WTC11 (cell line): ENCODE data around the gene ESYT2. TPM values are rescaled to one million over a fixed set of nuclear protein-coding genes. Genes with fewer than 3 reads are reported as not detected.

Experiments used
- ATAC-seq: fragments of 200-7000 bp; cut with Tn5 transposase; 2 replicates; pipeline ENCODE4 v1.10.0; 2021; ENCODE audit warnings: mild to moderate bottlenecking, moderate library complexity
- CTCF ChIA-PET: fragments of 300-600 bp; sonication (Branson Sonifier 250); formaldehyde crosslinking; loops from one replicate; lab custom pipeline; 2021; ENCODE audit warnings: antibody characterized with exemption; lab: Charles Lee
- POLR2A ChIA-PET: fragments of 350-600 bp; sonication (Branson Sonifier 250); formaldehyde crosslinking; loops from one replicate; lab custom pipeline; 2021; ENCODE audit warnings: antibody characterized with exemption; lab: Charles Lee
- DNase-seq: peaks from one replicate; pipeline ENCODE4 v3.0.0; 2021; ENCODE audit warnings: low spot score
- H3K27ac Mint-ChIP-seq: 2 replicates; pipeline ENCODE4 v1.8.0; 2021; ENCODE audit warnings: mixed read lengths
- H3K27me3 Mint-ChIP-seq: 2 replicates; pipeline ENCODE4 v1.8.0; 2021; ENCODE audit warnings: low read depth, mild to moderate bottlenecking, moderate library complexity, mixed read lengths
- H3K36me3 Mint-ChIP-seq: 2 replicates; pipeline ENCODE4 v1.8.0; 2021; ENCODE audit warnings: mixed read lengths
- H3K4me1 Mint-ChIP-seq: 2 replicates; pipeline ENCODE4 v1.8.0; 2022; ENCODE audit warnings: mixed read lengths
- H3K4me3 Mint-ChIP-seq: 2 replicates; pipeline ENCODE4 v1.8.0; 2021; ENCODE audit warnings: mild to moderate bottlenecking, moderate library complexity, mixed read lengths
- H3K9me3 Mint-ChIP-seq: 2 replicates; pipeline ENCODE4 v1.8.0; 2021; ENCODE audit warnings: mixed read lengths
- ARID4B ChIP-seq: sonication (generic); formaldehyde crosslinking; IDR thresholded peaks from 2 replicates; pipeline ENCODE4 v1.8.0; 2023; ENCODE audit warnings: missing genetic modification reagents, mild to moderate bottlenecking, borderline replicate concordance
- ATF2 ChIP-seq: sonication (generic); formaldehyde crosslinking; IDR thresholded peaks from 2 replicates; pipeline ENCODE4 v1.8.1; 2022; ENCODE audit warnings: low read depth, missing genetic modification reagents, borderline replicate concordance
- CDX4 ChIP-seq: fragments of 250-450 bp; sonication (Bioruptor Pico); IDR thresholded peaks from 2 replicates; pipeline ENCODE4 v1.9.0; 2021; ENCODE audit warnings: moderate library complexity, mild to moderate bottlenecking, inconsistent platforms, borderline replicate concordance
- E2F4 ChIP-seq: sonication (generic); formaldehyde crosslinking; IDR thresholded peaks from 2 replicates; pipeline ENCODE4 v1.8.1; 2022; ENCODE audit warnings: low read depth, mild to moderate bottlenecking, moderate library complexity, missing genetic modification reagents, borderline replicate concordance
- HMGA2 ChIP-seq: fragments of 250-450 bp; sonication (Bioruptor Pico); IDR thresholded peaks from 2 replicates; pipeline ENCODE4 v1.4.0; 2021; ENCODE audit warnings: mild to moderate bottlenecking, moderate library complexity
- MLX ChIP-seq: sonication (generic); formaldehyde crosslinking; IDR thresholded peaks from 2 replicates; pipeline ENCODE4 v1.8.1; 2023; ENCODE audit warnings: mild to moderate bottlenecking, missing genetic modification reagents, moderate library complexity
- NR2C2 ChIP-seq: sonication (generic); formaldehyde crosslinking; IDR thresholded peaks from 2 replicates; pipeline ENCODE4 v1.8.0; 2022; ENCODE audit warnings: mild to moderate bottlenecking, missing genetic modification reagents
- NR3C1 ChIP-seq: sonication (generic); formaldehyde crosslinking; conservative IDR thresholded peaks from 2 replicates; pipeline ENCODE4 v1.8.1; 2023; ENCODE audit warnings: low read depth, mild to moderate bottlenecking, missing genetic modification reagents
- SMAD3 ChIP-seq: sonication (generic); formaldehyde crosslinking; IDR thresholded peaks from 2 replicates; pipeline ENCODE4 v1.8.0; 2022; ENCODE audit warnings: missing genetic modification reagents, mild to moderate bottlenecking, borderline replicate concordance
- USF1 ChIP-seq: sonication (generic); formaldehyde crosslinking; IDR thresholded peaks from 2 replicates; pipeline ENCODE4 v1.8.0; 2022; ENCODE audit warnings: mild to moderate bottlenecking, missing genetic modification reagents
- ZNF121 ChIP-seq: sonication (generic); formaldehyde crosslinking; IDR thresholded peaks from 2 replicates; pipeline ENCODE4 v1.8.0; 2023; ENCODE audit warnings: missing genetic modification reagents
- ZNF232 ChIP-seq: sonication (generic); formaldehyde crosslinking; IDR thresholded peaks from 2 replicates; pipeline ENCODE4 v1.8.0; 2022; ENCODE audit warnings: mild to moderate bottlenecking, missing genetic modification reagents
- total RNA-seq: library from RNA; stranded (reverse); gene quantifications from 3 replicates; pipeline ENCODE4 v1.2.3, GENCODE V29; 2021
- TF ChIP-seq, protein P1 (sequence below): sonication (generic); formaldehyde crosslinking; IDR thresholded peaks from 2 replicates; pipeline ENCODE4 v1.8.1; 2023; ENCODE audit warnings: mild to moderate bottlenecking, missing genetic modification reagents
- TF ChIP-seq, protein P2 (sequence below): sonication (generic); formaldehyde crosslinking; IDR thresholded peaks from 2 replicates; pipeline ENCODE4 v1.8.0; 2023; ENCODE audit warnings: mild to moderate bottlenecking, missing genetic modification reagents

ESYT2 gene
- total RNA-seq, 1 experiment from 2014 or later = 45.1 TPM

DNA sequence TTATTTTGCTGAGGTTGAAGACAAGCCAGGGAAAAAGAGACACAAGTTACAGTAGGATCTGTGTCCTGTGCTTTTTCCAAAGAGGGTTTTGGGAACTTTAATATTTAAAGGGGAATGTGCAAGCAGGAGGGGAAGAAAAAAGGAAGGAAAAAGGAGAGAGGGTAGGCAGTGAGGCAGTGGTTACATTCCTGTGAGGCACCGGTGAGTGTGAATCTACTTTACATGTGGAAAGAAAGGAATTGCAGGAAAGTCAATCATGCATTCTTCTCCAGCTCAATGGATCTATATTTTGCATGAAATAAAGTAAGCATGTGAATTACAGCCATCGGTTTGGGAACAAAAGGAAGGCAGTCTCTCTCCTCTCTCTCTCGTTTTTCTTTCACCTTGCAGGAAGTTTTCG lies 14.5 kb upstream of the ESYT2 start (continued):
- TF ChIP-seq NR3C1 (no peak), HMGA2 (no peak)

GRCh38 chr7:158842486-158842885 lies 13.2 kb upstream of the ESYT2 start:
- Mint-ChIP-seq H3K36me3 (peaks cover 19% of the 10 kb centered on the region), H3K4me3 (no peak overlapping the region), H3K27ac (no peak overlapping the region), H3K4me1 (peaks cover 34% of the 10 kb centered on the region), H3K27me3 (no peaks in the 10 kb centered on the region; the same call in none of the 2 replicates), H3K9me3 (peaks cover 17% of the 10 kb centered on the region)
- no peak for TF ChIP-seq SMAD3 (CRISPR knock-in tag)
- TF ChIP-seq USF1 = no peak
- no peak for TF ChIP-seq MLX
- TF ChIP-seq NR2C2 (CRISPR knock-in tag) = no peak
- TF ChIP-seq ATF2 = no peak
- TF ChIP-seq ZNF121 (CRISPR knock-in tag) = no peak
- TF ChIP-seq ZNF232 (CRISPR knock-in tag) = no peak
- no peak for TF ChIP-seq E2F4
- no peak for TF ChIP-seq CDX4 (CRISPR knock-in tag)
- TF ChIP-seq, protein P1, sequence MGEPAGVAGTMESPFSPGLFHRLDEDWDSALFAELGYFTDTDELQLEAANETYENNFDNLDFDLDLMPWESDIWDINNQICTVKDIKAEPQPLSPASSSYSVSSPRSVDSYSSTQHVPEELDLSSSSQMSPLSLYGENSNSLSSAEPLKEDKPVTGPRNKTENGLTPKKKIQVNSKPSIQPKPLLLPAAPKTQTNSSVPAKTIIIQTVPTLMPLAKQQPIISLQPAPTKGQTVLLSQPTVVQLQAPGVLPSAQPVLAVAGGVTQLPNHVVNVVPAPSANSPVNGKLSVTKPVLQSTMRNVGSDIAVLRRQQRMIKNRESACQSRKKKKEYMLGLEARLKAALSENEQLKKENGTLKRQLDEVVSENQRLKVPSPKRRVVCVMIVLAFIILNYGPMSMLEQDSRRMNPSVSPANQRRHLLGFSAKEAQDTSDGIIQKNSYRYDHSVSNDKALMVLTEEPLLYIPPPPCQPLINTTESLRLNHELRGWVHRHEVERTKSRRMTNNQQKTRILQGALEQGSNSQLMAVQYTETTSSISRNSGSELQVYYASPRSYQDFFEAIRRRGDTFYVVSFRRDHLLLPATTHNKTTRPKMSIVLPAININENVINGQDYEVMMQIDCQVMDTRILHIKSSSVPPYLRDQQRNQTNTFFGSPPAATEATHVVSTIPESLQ (CRISPR knock-in tag) = no peak
- no peak for TF ChIP-seq ARID4B
- TF ChIP-seq, protein P2, sequence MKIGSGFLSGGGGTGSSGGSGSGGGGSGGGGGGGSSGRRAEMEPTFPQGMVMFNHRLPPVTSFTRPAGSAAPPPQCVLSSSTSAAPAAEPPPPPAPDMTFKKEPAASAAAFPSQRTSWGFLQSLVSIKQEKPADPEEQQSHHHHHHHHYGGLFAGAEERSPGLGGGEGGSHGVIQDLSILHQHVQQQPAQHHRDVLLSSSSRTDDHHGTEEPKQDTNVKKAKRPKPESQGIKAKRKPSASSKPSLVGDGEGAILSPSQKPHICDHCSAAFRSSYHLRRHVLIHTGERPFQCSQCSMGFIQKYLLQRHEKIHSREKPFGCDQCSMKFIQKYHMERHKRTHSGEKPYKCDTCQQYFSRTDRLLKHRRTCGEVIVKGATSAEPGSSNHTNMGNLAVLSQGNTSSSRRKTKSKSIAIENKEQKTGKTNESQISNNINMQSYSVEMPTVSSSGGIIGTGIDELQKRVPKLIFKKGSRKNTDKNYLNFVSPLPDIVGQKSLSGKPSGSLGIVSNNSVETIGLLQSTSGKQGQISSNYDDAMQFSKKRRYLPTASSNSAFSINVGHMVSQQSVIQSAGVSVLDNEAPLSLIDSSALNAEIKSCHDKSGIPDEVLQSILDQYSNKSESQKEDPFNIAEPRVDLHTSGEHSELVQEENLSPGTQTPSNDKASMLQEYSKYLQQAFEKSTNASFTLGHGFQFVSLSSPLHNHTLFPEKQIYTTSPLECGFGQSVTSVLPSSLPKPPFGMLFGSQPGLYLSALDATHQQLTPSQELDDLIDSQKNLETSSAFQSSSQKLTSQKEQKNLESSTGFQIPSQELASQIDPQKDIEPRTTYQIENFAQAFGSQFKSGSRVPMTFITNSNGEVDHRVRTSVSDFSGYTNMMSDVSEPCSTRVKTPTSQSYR (CRISPR knock-in tag) = no peak
- no peak for ATAC-seq
- ChIA-PET POLR2A (interaction anchor here (0.5 kb wide), 1 partner anchor 373 kb away, joined by 4 read pairs; no protein-coding TSS in a partner anchor), CTCF (no interaction called here)
- DNase-seq = no peak
